ENCODE measurements around the gene PRDM16. TPM values are rescaled to one million over a fixed set of nuclear protein-coding genes. Genes with fewer than 3 reads are reported as not detected.

PRDM16 gene
- total RNA-seq, 1 experiment from 2014 or later = 1.6 TPM

DNA sequence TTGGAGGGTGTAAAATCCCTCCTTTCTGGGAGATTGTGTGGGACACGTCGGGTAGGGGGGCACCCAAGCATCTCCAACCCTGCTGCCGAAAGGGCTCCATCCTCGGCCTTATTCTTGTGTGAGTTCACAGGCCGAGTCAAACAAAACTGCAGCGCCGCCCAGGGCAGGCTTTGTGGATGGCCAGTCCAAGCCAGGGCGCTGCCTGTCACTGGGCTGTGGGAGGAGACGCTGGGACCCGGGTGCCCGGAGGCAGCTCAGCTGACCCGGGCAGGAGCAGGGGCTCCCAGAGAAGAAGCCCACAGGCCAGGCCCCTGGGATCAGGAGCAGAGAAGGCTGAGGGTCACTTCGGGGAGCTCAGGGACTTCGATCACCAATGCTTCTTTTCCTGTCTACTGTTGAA lies 353.6 kb downstream of the PRDM16 start:
- TF ChIP-seq JUN (CRISPR knock-in tag; IDR thresholded peaks at IDR 0.05) (no peak), TEAD4 (CRISPR knock-in tag; IDR thresholded peaks at IDR 0.05) (no peak), ZNF423 (CRISPR knock-in tag; IDR thresholded peaks at IDR 0.05) (no peak), SP1 (CRISPR knock-in tag; conservative IDR thresholded peaks at IDR 0.05) (no peak), HMGA2 (CRISPR knock-in tag; IDR thresholded peaks at IDR 0.05) (no peak), EMX1 (CRISPR knock-in tag; IDR thresholded peaks at IDR 0.05) (no peak), SMAD4 (CRISPR knock-in tag; IDR thresholded peaks at IDR 0.05) (no peak), ELF4 (CRISPR knock-in tag; IDR thresholded peaks at IDR 0.05; ENCODE audit: low read depth) (no peak), ZNF396 (CRISPR knock-in tag; IDR thresholded peaks at IDR 0.05; ENCODE audit: borderline replicate concordance) (no peak), NFYB (CRISPR knock-in tag; conservative IDR thresholded peaks at IDR 0.05; ENCODE audit: low read depth) (no peak), ZNF416 (CRISPR knock-in tag; IDR thresholded peaks at IDR 0.05) (no peak), OVOL2 (CRISPR knock-in tag; IDR thresholded peaks at IDR 0.05; ENCODE audit: borderline replicate concordance) (no peak), NFE2L1 (CRISPR knock-in tag; IDR thresholded peaks at IDR 0.05) (no peak)
- TF ChIP-seq, protein P1, sequence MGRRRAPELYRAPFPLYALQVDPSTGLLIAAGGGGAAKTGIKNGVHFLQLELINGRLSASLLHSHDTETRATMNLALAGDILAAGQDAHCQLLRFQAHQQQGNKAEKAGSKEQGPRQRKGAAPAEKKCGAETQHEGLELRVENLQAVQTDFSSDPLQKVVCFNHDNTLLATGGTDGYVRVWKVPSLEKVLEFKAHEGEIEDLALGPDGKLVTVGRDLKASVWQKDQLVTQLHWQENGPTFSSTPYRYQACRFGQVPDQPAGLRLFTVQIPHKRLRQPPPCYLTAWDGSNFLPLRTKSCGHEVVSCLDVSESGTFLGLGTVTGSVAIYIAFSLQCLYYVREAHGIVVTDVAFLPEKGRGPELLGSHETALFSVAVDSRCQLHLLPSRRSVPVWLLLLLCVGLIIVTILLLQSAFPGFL (CRISPR knock-in tag; IDR thresholded peaks at IDR 0.05; ENCODE audit: borderline replicate concordance) = no peak
- TF ChIP-seq, protein P2, sequence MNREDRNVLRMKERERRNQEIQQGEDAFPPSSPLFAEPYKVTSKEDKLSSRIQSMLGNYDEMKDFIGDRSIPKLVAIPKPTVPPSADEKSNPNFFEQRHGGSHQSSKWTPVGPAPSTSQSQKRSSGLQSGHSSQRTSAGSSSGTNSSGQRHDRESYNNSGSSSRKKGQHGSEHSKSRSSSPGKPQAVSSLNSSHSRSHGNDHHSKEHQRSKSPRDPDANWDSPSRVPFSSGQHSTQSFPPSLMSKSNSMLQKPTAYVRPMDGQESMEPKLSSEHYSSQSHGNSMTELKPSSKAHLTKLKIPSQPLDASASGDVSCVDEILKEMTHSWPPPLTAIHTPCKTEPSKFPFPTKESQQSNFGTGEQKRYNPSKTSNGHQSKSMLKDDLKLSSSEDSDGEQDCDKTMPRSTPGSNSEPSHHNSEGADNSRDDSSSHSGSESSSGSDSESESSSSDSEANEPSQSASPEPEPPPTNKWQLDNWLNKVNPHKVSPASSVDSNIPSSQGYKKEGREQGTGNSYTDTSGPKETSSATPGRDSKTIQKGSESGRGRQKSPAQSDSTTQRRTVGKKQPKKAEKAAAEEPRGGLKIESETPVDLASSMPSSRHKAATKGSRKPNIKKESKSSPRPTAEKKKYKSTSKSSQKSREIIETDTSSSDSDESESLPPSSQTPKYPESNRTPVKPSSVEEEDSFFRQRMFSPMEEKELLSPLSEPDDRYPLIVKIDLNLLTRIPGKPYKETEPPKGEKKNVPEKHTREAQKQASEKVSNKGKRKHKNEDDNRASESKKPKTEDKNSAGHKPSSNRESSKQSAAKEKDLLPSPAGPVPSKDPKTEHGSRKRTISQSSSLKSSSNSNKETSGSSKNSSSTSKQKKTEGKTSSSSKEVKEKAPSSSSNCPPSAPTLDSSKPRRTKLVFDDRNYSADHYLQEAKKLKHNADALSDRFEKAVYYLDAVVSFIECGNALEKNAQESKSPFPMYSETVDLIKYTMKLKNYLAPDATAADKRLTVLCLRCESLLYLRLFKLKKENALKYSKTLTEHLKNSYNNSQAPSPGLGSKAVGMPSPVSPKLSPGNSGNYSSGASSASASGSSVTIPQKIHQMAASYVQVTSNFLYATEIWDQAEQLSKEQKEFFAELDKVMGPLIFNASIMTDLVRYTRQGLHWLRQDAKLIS (CRISPR knock-in tag; IDR thresholded peaks at IDR 0.05; ENCODE audit: borderline replicate concordance) = no peak
- TF ChIP-seq, protein P3, sequence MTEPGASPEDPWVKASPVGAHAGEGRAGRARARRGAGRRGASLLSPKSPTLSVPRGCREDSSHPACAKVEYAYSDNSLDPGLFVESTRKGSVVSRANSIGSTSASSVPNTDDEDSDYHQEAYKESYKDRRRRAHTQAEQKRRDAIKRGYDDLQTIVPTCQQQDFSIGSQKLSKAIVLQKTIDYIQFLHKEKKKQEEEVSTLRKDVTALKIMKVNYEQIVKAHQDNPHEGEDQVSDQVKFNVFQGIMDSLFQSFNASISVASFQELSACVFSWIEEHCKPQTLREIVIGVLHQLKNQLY (CRISPR knock-in tag; IDR thresholded peaks at IDR 0.05) = no peak
- TF ChIP-seq, protein P4, sequence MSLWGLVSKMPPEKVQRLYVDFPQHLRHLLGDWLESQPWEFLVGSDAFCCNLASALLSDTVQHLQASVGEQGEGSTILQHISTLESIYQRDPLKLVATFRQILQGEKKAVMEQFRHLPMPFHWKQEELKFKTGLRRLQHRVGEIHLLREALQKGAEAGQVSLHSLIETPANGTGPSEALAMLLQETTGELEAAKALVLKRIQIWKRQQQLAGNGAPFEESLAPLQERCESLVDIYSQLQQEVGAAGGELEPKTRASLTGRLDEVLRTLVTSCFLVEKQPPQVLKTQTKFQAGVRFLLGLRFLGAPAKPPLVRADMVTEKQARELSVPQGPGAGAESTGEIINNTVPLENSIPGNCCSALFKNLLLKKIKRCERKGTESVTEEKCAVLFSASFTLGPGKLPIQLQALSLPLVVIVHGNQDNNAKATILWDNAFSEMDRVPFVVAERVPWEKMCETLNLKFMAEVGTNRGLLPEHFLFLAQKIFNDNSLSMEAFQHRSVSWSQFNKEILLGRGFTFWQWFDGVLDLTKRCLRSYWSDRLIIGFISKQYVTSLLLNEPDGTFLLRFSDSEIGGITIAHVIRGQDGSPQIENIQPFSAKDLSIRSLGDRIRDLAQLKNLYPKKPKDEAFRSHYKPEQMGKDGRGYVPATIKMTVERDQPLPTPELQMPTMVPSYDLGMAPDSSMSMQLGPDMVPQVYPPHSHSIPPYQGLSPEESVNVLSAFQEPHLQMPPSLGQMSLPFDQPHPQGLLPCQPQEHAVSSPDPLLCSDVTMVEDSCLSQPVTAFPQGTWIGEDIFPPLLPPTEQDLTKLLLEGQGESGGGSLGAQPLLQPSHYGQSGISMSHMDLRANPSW (CRISPR knock-in tag; conservative IDR thresholded peaks at IDR 0.05; ENCODE audit: low read depth) = no peak
- TF ChIP-seq, protein P5, sequence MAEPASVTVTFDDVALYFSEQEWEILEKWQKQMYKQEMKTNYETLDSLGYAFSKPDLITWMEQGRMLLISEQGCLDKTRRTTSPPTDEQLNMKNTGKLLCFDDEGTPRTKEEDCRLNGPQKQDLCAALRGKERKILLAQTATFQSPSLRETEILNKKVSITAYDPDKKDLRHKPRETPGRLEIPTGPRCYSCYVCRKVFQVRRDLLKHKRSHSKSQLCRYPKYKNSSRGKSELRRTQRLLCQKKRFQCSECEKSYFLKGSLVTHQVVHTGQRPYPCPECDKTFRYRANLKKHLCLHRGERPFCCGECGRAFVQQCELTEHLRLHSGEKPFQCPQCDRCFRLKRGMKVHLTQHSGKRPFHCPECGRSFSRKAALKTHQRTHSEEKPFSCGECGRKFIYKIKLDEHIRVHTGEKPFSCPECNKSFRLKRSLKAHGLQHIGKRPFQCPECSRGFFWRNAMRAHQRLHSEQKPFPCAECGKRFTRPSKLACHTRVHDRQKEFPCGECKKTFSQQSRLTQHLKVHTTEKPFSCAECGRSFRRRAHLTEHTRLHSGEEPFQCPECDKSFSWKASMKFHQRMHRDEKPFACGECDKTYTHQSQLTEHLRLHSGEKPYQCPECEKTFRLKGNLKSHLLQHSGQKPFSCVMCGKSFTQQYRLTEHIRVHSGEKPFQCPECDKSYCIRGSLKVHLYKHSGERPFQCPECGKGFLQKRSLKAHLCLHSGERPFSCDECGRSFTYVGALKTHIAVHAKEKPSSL (CRISPR knock-in tag; conservative IDR thresholded peaks at IDR 0.05) = no peak
- no peak for DNase-seq (ENCODE audit: low spot score)
- Mint-ChIP-seq H3K27me3 (ENCODE audit: low read depth) (0 out of 2 replicates have a peak, but pooled peaks cover 4% of the 10 kb centered on the region), H3K9me3 (no peaks in the 10 kb centered on the region), H3K4me1 (no peaks in the 10 kb centered on the region), H3K4me3 (no peak overlapping the region), H3K27ac (no peak overlapping the region), H3K36me3 (no peaks in the 10 kb centered on the region)
- CTCF ChIA-PET = interaction anchor here (0.6 to 3.0 kb wide), 4 partner anchors 19 to 410 kb away, joined by 3 to 22 read pairs (median 4); no protein-coding TSS in a partner anchor
- ATAC-seq = no peak
- POLR2A ChIA-PET = interaction anchor here (1.0 kb wide), 1 partner anchor 410 kb away, joined by 3 read pairs; no protein-coding TSS in a partner anchor
